Measurements from ENCODE around the gene MARCHF4. TPM values are rescaled to one million over a fixed set of nuclear protein-coding genes. Genes with fewer than 3 reads are reported as not detected.

MARCHF4 gene
- total and polyA plus RNA-seq, 2 experiments from 2014 or later = 0.13 to 0.28 TPM

DNA sequence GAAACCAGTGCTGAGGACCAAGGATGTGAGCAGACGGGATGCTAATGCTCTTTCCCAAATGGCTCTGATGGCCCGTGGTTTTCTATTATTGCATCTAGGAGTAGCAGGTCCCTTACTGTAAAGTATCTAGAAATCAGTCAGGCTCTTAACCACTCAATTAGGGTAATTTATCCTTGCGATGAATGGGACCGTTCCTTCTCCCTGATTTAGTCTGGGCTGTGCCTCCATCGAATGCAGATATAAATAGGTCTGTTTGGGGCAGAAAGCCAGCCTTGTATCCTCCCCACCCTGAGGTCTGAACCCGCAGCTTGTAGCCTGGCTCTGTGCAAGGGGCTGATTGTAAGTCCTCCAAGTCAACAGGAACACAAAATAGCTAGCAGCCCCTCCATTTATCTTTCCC, 30.5 kb upstream of the MARCHF4 start:
- peaks cover 19% of the 10 kb centered on the region for H3K27me3 ChIP-seq
- H2AFZ ChIP-seq = no peak overlapping the region
- H3K4me3 ChIP-seq = no peak overlapping the region
- no peaks in the 10 kb centered on the region for H3K79me2 ChIP-seq
- no peak overlapping the region for H3K4me2 ChIP-seq
- H3K27ac ChIP-seq = no peak overlapping the region
- DNase-seq (ENCODE audit: low spot score) = no peak
- TF ChIP-seq CTCF (IDR thresholded peaks at IDR 0.05; ENCODE audit: poor library complexity) (no peak), EZH2phosphoT487 (IDR thresholded peaks at IDR 0.05; ENCODE audit: low read depth, severe bottlenecking, unreplicated experiment) (no peak), EZH2 (IDR thresholded peaks at IDR 0.05; ENCODE audit: borderline replicate concordance) (no peak)
- H4K20me1 ChIP-seq (ENCODE audit: insufficient read depth, poor library complexity, severe bottlenecking) = no peaks in the 10 kb centered on the region
- no peaks in the 10 kb centered on the region for H3K36me3 ChIP-seq (replicated peaks; ENCODE audit: insufficient read depth, low read depth)
- WGBS (ENCODE audit: low lambda C conversion rate, missing lambda C conversion rate) = 90% methylated on average over 6 of the region's 6 CpGs
- no peaks in the 10 kb centered on the region for H3K9me2 ChIP-seq (replicated peaks; ENCODE audit: insufficient read depth)
- no peaks in the 10 kb centered on the region for H3K9me3 ChIP-seq (ENCODE audit: low read depth)
- H3K4me1 ChIP-seq (ENCODE audit: insufficient read depth) = no peaks in the 10 kb centered on the region

- Histone ChIP-seq H3K27me3 (peaks cover 5% of the 10 kb centered on the region), H3K9me2 (replicated peaks; ENCODE audit: insufficient read depth) (no peaks in the 10 kb centered on the region), H3K27ac (no peak overlapping the region), H3K9me3 (ENCODE audit: low read depth) (no peaks in the 10 kb centered on the region), H3K4me3 (no peak overlapping the region), H4K20me1 (ENCODE audit: insufficient read depth, poor library complexity, severe bottlenecking) (no peaks in the 10 kb centered on the region), H2AFZ (no peak overlapping the region), H3K79me2 (no peaks in the 10 kb centered on the region), H3K4me1 (ENCODE audit: insufficient read depth) (no peaks in the 10 kb centered on the region), H3K36me3 (replicated peaks; ENCODE audit: insufficient read depth, low read depth) (no peaks in the 10 kb centered on the region), H3K4me2 (no peak overlapping the region)
- no peak for DNase-seq (ENCODE audit: low spot score)
- WGBS (ENCODE audit: low lambda C conversion rate, missing lambda C conversion rate) = 74% methylated on average over 1 of the region's 1 CpG
- TF ChIP-seq EZH2phosphoT487 (IDR thresholded peaks at IDR 0.05; ENCODE audit: low read depth, severe bottlenecking, unreplicated experiment) (no peak), CTCF (IDR thresholded peaks at IDR 0.05; ENCODE audit: poor library complexity) (no peak), EZH2 (IDR thresholded peaks at IDR 0.05; ENCODE audit: borderline replicate concordance) (no peak)
Observed at GRCh38 chr2:216399621-216400020, 27.3 kb upstream of the MARCHF4 start.

DNA sequence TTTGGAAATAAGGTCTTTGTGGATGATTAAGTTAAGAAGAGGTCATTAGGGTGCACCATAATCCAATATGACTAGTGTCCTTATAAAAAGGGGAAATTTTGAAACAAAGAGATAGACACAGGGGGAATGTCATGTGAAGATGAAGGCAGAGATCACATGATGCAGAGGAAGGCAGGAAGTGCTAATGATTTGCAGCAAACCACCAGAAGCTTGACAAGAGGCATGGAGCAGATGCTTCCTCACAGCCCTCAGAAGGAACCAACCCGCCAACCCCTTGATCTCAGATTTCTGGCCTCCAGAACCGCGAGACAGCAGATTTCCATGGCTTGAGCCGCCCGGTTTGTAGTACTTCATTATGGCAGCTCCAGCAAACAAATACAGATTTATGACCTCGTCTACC, 22.6 kb upstream of the MARCHF4 start:
- H3K27ac ChIP-seq = no peak overlapping the region
- no peaks in the 10 kb centered on the region for H3K9me2 ChIP-seq (replicated peaks; ENCODE audit: insufficient read depth)
- H3K27me3 ChIP-seq = peaks cover 5% of the 10 kb centered on the region
- no peaks in the 10 kb centered on the region for H3K4me1 ChIP-seq (ENCODE audit: insufficient read depth)
- DNase-seq (ENCODE audit: low spot score) = no peak
- no peaks in the 10 kb centered on the region for H3K79me2 ChIP-seq
- no peak overlapping the region for H3K4me2 ChIP-seq
- TF ChIP-seq CTCF (IDR thresholded peaks at IDR 0.05; ENCODE audit: poor library complexity) (no peak), EZH2phosphoT487 (IDR thresholded peaks at IDR 0.05; ENCODE audit: low read depth, severe bottlenecking, unreplicated experiment) (no peak), EZH2 (IDR thresholded peaks at IDR 0.05; ENCODE audit: borderline replicate concordance) (no peak)
- 94% methylated on average over 6 of the region's 6 CpGs for WGBS (ENCODE audit: low lambda C conversion rate, missing lambda C conversion rate)
- H3K4me3 ChIP-seq = no peak overlapping the region
- no peak overlapping the region for H2AFZ ChIP-seq
- H3K9me3 ChIP-seq (ENCODE audit: low read depth) = no peaks in the 10 kb centered on the region
- H4K20me1 ChIP-seq (ENCODE audit: insufficient read depth, poor library complexity, severe bottlenecking) = no peaks in the 10 kb centered on the region
- no peaks in the 10 kb centered on the region for H3K36me3 ChIP-seq (replicated peaks; ENCODE audit: insufficient read depth, low read depth)

Data from hepatocyte (in vitro differentiated cells).